HG03175 (cell line): ENCODE measurements around the gene EBP.

Experiments used
- ATAC-seq: cut with Tn5 transposase; IDR thresholded peaks from one replicate; pipeline ENCODE4 v1.9.1; 2021; ENCODE audit warnings: mild to moderate bottlenecking, moderate library complexity; ENCODE audit not compliant: unreplicated experiment

Gene EBP

GRCh38 chrX:48574270-48575266 lies 53.0 kb downstream of the EBP start, which contains the start of gene RBM3:
TSS of gene RBM3 (plus strand) at chrX:48574484. CDS start at chrX:48575181, 697 bp downstream.
- ATAC-seq = peak; percentile 92

DNA sequence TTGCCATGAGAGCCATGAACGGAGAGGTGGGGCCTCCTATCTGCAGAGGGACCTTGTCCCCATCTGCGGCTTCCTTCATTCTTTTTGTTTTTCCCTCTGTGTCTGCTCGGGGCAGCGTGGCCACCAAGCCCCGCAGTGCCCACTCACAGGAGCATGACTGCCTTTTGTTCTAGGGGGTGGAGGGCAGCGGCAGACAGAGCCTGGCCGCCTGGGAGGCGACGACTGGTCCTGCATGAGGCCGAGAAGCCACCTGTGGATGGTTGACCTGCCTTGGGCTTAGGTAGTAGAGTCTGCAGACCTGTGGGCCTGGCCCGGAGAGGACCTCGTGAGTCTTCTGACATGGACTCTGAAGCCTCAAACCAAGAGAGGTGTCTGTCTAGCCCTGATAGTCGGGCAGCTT lies 54.0 kb downstream of the EBP start:
- no peak for ATAC-seq

DNA sequence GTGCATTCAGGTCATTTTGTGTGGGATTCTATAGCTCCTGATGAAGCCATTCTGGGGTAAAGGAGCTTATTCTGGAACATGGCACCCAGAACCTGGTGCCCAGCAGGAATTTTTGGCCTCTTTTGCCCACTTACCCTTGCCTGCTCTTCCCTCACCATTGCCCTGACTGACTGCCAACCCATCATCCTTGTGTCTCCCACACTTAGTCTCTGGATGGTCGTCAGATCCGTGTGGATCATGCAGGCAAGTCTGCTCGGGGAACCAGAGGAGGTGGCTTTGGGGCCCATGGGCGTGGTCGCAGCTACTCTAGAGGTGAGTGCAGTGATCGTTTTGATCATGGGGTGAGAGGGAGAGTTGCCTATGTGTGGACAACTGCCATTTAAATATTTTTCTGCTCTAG lies 54.5 kb downstream of the EBP start:
- no peak for ATAC-seq
